ENCODE data around the gene GLRX5.
A peak's percentile ranks its signal among the peaks of the same experiment; 100 is the strongest.

The GLRX5 gene

GRCh38 chr14:95534299-95535225, at the start of gene GLRX5:
TSS of gene GLRX5 (plus strand) at chr14:95535050. CDS start at chr14:95535090, 40 bp downstream.
- DNase-seq, result peak; percentile 98

GRCh38 chr14:95485222-95485819, 49.5 kb upstream of the GLRX5 start:
- no peak for DNase-seq

GRCh38 chr14:95486875-95487668, 47.8 kb upstream of the GLRX5 start:
- DNase-seq, result no peak

- no peak for DNase-seq
These were observed 47.2 kb upstream of the GLRX5 start for GRCh38 chr14:95487669-95488084.

GRCh38 chr14:95488376-95489213, 46.3 kb upstream of the GLRX5 start:
- no peak for DNase-seq

GRCh38 chr14:95489214-95490137, 45.4 kb upstream of the GLRX5 start:
- DNase-seq, result no peak

GRCh38 chr14:95490138-95490509, 44.7 kb upstream of the GLRX5 start:
- no peak for DNase-seq

- DNase-seq, result no peak
These were observed 44.0 kb upstream of the GLRX5 start for GRCh38 chr14:95490727-95491451.

- no peak for DNase-seq
These were observed 42.8 kb upstream of the GLRX5 start for GRCh38 chr14:95491936-95492608.

GRCh38 chr14:95493503-95493902, 41.3 kb upstream of the GLRX5 start:
- no peak for DNase-seq

GRCh38 chr14:95493976-95494375, 40.9 kb upstream of the GLRX5 start:
- DNase-seq, result no peak

- DNase-seq, result no peak
These were observed 40.4 kb upstream of the GLRX5 start for GRCh38 chr14:95494456-95494855.

GRCh38 chr14:95495076-95495475, 39.8 kb upstream of the GLRX5 start:
- no peak for DNase-seq

GRCh38 chr14:95495538-95496025, 39.3 kb upstream of the GLRX5 start:
- peak; percentile 31 for DNase-seq

GRCh38 chr14:95496111-95496681, 38.7 kb upstream of the GLRX5 start:
- DNase-seq, result no peak

- DNase-seq, result no peak
These were observed 38.1 kb upstream of the GLRX5 start for GRCh38 chr14:95496690-95497259.

- no peak for DNase-seq
These were observed 37.3 kb upstream of the GLRX5 start for GRCh38 chr14:95497561-95498011.

- no peak for DNase-seq
These were observed 36.1 kb upstream of the GLRX5 start for GRCh38 chr14:95498622-95499353.

Data from stimulated activated CD4-positive, alpha-beta T cell treated with anti-CD3 and anti-CD28 coated beads, Interleukin-1b, Interleukin-23, amount 100 ng/mL, for 48 hours (primary cell).